Activated T-cell treated with anti-CD3 and anti-CD28 coated beads, Interleukin-2, amount 50 U/mL, for 72 hours (primary cell): ENCODE results near the gene SRD5A3. TPM values are rescaled to one million over a fixed set of nuclear protein-coding genes. Genes with fewer than 3 reads are reported as not detected.

Source experiments
- ATAC-seq, 2 donors: fragments of 150-1000 bp; cut with Tn5 transposase; replicated peaks in 1 of 2; 2 replicates each; pipeline ENCODE4 v1.10.0; 2021; ENCODE audit warnings: moderate library complexity in 2 of 2, mild to moderate bottlenecking in 1 of 2
- DNase-seq, 2 donors: peaks; one replicate each; pipeline ENCODE4 v3.0.0; 2021 to 2022; ENCODE audit warnings: mixed read lengths in 1 of 2
- H3K27ac Mint-ChIP-seq: one replicate; pipeline ENCODE4 v1.8.0; 2022; ENCODE audit warnings: mild to moderate bottlenecking, moderate library complexity, mixed read lengths
- H3K27me3 Mint-ChIP-seq: one replicate; pipeline ENCODE4 v1.8.0; 2022; ENCODE audit warnings: low read depth, mixed read lengths
- H3K36me3 Mint-ChIP-seq, 2 donors: one replicate each; pipeline ENCODE4 v1.8.0; 2022; ENCODE audit warnings: mixed read lengths in 2 of 2, mild to moderate bottlenecking in 1 of 2; ENCODE audit not compliant: insufficient read depth in 2 of 2
- H3K4me1 Mint-ChIP-seq: one replicate; pipeline ENCODE4 v1.8.0; 2022; ENCODE audit warnings: low read depth, mixed read lengths
- H3K4me3 Mint-ChIP-seq, 2 donors: one replicate each; pipeline ENCODE4 v1.8.0; 2022; ENCODE audit warnings: mild to moderate bottlenecking in 2 of 2, mixed read lengths in 2 of 2, moderate library complexity in 2 of 2
- H3K9me3 Mint-ChIP-seq, 2 donors: one replicate each; pipeline ENCODE4 v1.8.0; 2022; ENCODE audit warnings: mixed read lengths in 2 of 2
- total RNA-seq, 2 donors: library from RNA; stranded (reverse); gene quantifications; one replicate each; pipeline ENCODE4 v1.2.3, GENCODE V29; 2022

The SRD5A3 gene
- total RNA-seq, 2 donors from 2014 or later: 30.0 to 40.3 TPM

DNA sequence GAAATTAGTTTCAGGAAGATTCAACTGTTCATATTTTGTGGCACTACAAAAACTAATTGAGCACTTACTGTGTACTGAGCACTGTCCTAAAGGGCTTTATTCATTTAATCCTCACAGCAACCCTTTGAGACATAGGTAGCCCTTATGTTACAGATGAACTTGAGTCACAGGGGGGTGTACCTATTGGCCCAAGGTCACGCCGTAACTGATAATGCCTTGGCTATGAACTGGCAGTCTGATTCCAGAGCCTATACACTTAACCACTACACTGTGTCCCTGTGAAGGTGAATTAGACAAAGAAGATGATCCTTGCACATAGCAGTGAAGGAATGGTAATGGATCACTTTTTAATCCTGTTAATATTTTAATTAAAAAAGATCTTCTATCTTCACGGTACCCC is 61.7 kb downstream of the SRD5A3 start:
- Mint-ChIP-seq H3K27me3 (no peaks in the 10 kb centered on the region), H3K4me3 (no peak overlapping the region), H3K4me1 (peaks cover 35% of the 10 kb centered on the region), H3K36me3 (peaks cover 13 to 40% of the 10 kb centered on the region in 2 donors), H3K27ac (no peak overlapping the region), H3K9me3 (no peaks in the 10 kb centered on the region)
- no peak for DNase-seq
- ATAC-seq: no peak

- H3K36me3 Mint-ChIP-seq: peaks cover 9 to 28% of the 10 kb centered on the region in 2 donors
- H3K27ac Mint-ChIP-seq: peak overlapping the region; percentile 78
Measured at GRCh38 chr4:55409468-55410171, 63.6 kb downstream of the SRD5A3 start.

DNA sequence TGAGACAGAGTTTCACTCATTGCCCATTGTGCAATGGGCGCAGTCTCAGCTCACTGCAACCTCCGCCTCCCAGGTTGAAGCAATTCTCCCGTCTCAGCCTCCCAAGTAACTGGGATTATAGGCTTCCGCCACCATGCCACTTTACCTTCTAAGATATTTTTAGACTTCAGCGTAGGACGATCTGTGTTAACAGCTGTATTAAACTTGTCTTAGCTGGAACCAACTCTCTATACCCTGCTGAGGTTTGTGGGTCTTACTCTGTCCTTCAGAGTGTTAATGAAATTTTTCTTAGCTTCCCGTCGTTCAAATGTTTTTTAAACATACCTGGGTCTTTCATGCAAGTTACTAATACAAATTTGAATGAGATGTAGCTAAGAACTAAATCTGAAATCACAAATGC is 64.4 kb downstream of the SRD5A3 start:
- peaks cover 30% of the 10 kb centered on the region for H3K4me1 Mint-ChIP-seq
- H3K9me3 Mint-ChIP-seq: no peaks in the 10 kb centered on the region
- no peak overlapping the region for H3K4me3 Mint-ChIP-seq
- no peaks in the 10 kb centered on the region for H3K27me3 Mint-ChIP-seq
- peak overlapping the region; percentile 78 for H3K27ac Mint-ChIP-seq
- DNase-seq (no peak), ATAC-seq (no peak)
- H3K36me3 Mint-ChIP-seq: peaks cover 9 to 28% of the 10 kb centered on the region in 2 donors

More at GRCh38 chr4:55409468-55410171, 63.6 kb downstream of the SRD5A3 start:
- DNase-seq: no peak
- H3K27me3 Mint-ChIP-seq: no peaks in the 10 kb centered on the region
- peaks cover 35% of the 10 kb centered on the region for H3K4me1 Mint-ChIP-seq
- no peak for ATAC-seq
- peak overlapping the region in 1 of 2 donors; percentile 29 for H3K4me3 Mint-ChIP-seq
- H3K9me3 Mint-ChIP-seq: no peaks in the 10 kb centered on the region

GRCh38 chr4:55411621-55412020 is 65.6 kb downstream of the SRD5A3 start:
- H3K36me3 Mint-ChIP-seq: peaks cover 1 to 21% of the 10 kb centered on the region in 2 donors
- no peaks in the 10 kb centered on the region for H3K27me3 Mint-ChIP-seq
- peaks cover 18% of the 10 kb centered on the region for H3K4me1 Mint-ChIP-seq
- H3K4me3 Mint-ChIP-seq: no peak overlapping the region
- H3K9me3 Mint-ChIP-seq: no peaks in the 10 kb centered on the region
- no peak for DNase-seq
- no peak for ATAC-seq
- H3K27ac Mint-ChIP-seq: no peak overlapping the region

DNA sequence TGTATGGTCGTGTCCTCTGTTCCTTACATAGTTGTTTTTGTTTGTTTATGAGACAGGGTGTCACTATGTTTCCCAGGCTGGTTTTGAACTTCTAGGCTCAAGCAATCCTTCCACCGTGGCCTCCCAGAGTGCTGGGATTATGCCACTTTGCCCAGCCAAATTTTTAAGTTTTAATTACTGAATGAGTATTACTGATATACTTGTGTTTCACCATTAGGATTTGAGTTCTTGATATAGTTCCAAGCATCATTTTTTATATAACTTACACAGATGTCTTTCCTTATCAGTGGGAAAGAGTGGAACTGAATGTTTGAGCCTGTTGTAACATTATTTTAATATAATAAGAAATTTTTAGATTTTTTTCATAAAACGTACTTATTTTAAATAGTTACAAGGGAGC is 70.1 kb downstream of the SRD5A3 start:
- ATAC-seq: no peak
- no peak for DNase-seq
- no peaks in the 10 kb centered on the region for H3K9me3 Mint-ChIP-seq
- H3K27ac Mint-ChIP-seq: no peak overlapping the region
- peaks cover 2 to 25% of the 10 kb centered on the region in 2 donors for H3K36me3 Mint-ChIP-seq
- no peaks in the 10 kb centered on the region for H3K27me3 Mint-ChIP-seq
- H3K4me3 Mint-ChIP-seq: no peak overlapping the region
- no peaks in the 10 kb centered on the region for H3K4me1 Mint-ChIP-seq

Other genes starting within 250 kb of the SRD5A3 start
- not detected for gene KDR, start 220.6 kb upstream of the SRD5A3 start, total RNA-seq
- gene TMEM165, start 49.7 kb downstream of the SRD5A3 start, total RNA-seq: 10 to 100 TPM; 65.8 to 65.9 TPM
- 1 to 10 TPM; 7.7 to 8.6 TPM for gene CLOCK, start 200.7 kb downstream of the SRD5A3 start, total RNA-seq
- not detected for gene PDCL2, start 246.0 kb downstream of the SRD5A3 start, total RNA-seq